Measurements from ENCODE around the gene TNS4. TPM values are rescaled to one million over a fixed set of nuclear protein-coding genes. Genes with fewer than 3 reads are reported as not detected.

The TNS4 gene
- polyA plus RNA-seq, 3 donors: 0.06 to 0.17 TPM; not detected in 1

DNA sequence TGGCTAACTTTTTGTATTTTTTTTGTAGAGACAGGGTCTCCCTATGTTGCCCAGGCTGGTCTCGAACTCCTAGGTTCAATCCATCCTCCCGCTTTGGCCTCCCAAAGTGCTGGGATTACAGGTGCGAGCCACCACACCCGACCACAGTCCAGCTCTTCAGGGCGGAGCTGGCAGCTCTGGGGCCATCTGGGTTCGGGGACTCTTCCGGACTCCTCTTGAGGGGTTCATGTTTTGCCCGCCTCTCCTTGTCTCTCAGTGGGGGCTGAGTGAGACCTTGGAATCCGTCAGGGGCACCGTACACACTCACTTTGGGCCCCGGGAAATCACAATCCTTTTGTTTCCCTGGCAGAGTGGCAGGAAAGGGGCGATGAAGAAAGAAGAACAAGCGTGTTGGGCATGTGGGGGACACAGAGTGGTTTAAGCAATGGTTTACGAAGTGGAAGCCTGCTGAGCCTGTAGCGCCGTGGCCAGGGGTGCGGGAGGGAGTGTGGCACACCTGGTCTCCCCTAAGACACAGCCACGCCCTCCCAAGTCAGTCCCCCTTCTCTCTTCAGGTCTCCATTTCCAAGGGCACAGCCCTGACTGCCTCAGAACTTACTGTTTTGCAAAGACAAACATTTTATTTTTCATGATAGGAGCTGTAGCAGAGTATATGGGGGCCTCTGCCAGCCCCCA lies 26.1 kb downstream of the TNS4 start:
- DNase-seq (ENCODE audit: low read depth in 3 of 3, low spot score in 2 of 3): no peak

DNA sequence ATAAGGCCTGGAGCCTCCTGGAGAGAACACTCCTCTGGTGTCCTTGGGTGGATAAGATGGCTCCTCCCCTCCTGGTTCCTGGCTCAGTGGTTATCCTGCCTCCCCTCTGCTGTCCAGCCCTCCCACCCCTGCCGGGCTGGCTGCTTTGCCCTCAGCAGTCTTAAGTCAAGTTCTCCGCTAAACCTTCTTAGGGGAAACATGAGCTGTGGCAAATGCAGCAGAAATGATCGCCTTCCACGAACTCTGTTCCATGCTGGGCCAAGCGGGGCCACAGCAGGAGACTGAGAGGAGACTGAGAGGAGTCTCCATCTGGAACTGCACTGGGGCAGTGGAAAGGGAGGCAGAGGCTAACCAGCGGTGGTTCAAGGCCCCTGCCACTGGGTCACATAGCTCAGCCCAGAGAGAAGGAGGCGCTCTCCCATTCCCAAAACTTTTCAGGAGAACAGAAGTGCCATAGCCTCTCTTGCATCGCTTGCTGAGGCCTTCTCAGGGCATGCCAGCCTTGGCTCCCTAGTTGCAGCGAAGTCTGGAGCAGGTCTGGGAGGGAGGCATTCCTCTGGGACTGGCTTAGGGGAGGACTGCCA lies 26.9 kb downstream of the TNS4 start:
- DNase-seq (ENCODE audit: low read depth in 3 of 3, low spot score in 2 of 3): no peak

DNA sequence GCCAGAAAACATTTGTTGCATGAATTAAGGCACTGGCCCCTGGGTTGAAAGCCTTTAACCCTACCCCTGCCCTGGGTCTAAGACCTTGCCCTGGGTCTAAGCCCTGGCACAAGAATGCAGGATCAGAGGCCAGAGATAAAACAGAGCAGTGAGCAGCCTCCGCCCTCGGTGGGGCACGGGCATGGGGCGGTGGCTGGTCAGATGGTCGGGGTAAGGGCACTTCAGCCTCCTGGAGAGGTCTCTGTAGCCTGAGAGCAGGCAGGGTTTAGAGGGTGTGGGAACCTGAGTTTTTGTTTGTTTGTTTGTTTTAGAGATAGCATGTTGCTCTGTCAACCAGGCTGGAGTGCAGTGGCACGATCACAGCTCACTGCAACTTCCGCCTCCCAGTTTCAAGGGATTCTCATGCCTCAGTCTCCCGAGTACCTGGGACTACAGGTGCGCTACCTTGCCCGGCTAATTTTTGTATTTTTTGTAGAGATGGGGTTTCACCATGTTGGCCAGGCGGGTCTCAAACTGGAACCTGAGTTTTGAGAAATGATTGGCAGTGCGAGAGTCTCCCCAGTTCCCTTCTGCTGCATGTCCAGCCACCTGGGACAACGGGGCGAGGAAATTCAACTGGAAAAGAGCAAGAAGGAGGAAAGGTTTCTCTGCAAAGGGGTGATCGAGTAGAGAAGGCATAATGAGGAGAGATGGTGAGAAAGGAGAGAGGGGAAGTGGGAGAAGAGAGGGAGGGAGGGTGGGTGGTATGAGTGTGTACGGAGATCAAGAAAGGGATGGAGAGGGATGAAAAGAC lies 27.7 kb downstream of the TNS4 start:
- DNase-seq (ENCODE audit: low read depth in 3 of 3, low spot score in 2 of 3): no peak

DNA sequence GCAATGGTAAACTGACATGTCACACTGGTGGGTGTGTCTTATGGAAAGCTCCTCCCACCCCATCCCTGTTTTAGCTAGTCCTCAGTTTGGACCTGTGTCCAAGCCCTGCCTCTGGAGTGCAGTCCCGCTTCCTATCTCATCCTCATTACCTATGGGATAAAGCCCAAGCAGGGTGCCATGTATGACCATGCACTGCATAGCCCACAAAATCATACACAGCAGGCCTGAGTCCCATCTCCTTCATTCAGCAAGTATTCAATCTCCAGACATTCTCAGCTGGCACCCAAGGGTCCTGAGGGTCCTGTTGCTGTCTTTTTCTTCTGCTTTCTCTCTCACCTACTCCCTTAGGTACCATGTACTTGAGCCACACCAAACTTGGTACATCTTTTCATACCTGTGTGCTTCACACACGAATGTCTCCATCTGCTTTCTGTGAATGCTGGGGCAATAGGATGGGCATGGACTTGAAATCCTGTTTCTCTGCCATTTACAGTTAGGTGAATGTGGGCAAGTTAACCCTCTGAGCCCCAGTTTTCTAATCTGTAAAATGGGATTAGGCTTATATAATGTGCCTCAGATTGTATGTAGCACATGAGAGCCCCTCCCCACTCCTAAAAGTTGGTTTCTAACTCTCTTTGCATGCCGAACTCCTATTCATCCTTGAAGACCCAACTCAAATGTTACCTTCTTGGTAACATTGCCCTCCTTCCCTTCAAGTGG lies 28.5 kb downstream of the TNS4 start:
- no peak for DNase-seq (ENCODE audit: low read depth in 3 of 3, low spot score in 2 of 3)

DNA sequence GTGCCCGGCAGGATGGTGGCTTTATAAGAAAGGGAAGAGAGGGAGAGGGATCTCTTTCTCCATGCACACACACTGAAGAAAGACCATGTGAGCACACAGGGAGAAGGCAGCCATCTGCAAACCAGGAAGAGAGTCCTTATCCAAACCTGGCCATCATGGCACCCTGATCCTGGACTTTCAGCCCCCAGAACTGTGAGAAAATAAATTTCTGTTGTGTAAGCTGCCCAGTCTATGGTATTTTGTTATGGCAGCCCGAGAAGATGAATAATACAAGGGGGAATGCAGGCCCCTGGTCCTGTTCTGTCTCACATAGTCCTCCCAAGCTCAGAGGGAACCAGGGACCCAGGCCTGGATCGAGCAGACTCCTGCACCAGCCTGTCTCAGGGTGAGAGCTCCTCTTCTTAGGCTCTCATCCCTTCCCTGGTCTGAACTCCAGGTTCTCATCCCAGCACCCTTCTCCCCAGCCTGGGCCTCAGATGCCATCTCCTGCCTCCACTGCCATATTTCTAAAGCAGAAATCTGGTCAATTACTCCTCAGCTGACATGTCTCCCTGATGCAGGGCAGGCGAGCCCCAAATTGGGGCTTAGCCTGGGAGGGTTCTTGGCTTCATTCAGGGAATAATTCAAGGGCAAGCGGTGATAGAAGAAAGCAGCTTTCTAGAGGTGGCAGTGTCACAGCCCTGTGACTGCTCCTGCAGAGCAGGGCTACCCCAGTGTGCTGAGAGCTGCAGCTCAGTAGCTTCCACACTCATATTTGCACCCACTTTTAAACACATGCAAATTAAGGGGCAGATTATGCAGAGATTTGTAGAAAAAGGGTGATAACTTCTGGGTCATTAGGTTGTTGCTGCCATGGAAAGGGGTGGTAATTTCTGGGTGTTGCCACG lies 29.3 kb downstream of the TNS4 start:
- DNase-seq (ENCODE audit: low read depth in 3 of 3, low spot score in 2 of 3): no peak

DNA sequence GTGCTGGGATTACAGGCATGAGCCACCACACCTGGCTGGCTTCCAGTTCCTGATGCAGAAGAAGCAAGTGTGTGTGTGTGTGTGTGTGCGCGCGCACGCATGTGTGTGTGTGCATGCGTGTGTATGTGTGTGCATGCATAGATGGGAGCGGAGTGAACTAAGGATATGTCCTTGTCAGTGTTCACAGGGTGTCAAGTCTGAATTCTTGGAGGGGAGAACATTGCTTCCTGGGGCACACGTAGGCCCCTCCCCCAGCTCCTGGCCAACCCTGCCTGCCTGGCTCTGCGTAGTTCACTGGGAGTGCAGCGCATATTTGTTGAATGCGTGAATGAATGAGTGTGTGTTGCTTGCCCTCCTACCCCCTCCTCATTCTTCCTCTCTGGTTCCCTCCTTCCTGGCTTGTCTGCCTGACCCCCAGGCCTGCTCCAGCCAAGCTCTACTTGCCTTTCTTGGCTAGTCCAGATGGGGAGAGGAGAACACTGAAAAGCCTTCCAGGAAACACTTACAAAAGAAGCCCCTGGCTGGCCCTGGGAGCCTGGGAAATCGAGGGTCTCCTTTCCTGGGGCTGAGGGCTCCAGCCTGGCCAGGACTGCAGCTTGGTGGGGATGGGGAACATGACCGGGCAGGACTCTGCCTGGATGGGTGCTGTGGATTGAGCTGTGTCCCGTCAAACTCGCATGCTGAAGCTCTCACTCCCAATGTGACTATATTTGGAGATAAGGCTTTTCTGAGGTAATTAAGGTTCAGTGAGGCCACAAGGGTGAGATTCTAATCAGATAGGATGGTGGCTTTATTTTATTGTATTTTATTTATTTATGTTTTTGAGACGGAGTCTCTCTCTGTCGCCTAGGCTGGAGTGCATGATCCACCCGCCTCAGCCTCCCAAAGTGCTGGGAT lies 30.2 kb downstream of the TNS4 start:
- no peak for DNase-seq (ENCODE audit: low read depth in 3 of 3, low spot score in 2 of 3)

DNA sequence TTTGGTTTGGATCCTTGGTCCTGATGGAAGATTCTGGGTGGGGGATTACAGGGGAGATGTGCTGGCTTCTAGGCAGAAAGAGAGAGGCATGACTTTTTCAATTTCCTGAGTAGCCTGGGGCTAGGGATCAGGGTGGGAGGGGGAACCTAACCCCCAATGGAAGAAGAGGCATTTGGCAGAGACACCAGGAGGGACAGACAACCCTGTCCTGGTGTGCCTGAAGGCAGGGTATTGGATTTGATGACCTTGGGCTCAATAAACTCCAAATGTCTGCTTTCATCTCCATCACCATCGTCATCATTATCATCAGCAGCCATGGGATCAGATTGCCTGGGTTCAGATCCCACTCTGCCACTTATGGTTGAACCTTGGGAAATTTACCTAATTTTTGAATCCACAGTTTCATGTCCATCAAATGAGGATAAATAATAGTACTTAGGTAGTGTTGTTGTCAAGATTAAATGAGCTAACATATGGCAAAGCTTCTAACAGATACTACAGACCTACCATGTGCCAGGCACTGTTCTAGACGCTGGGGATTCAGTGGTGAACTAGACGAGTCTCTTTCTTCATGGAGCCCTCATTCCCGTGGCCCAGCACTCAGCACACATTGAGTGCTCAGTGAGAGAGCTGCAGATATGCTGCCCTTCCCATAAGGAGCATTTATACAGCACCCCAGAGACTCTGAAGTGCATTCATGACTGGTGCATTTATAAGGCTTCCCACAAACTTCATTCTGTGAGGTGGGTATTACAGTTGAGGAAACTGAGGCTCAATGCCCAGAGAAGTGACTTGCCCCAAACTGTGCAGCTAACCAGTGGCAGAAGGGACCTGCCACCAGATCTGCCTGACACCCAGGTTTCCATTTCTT lies 31.4 kb downstream of the TNS4 start:
- no peak for DNase-seq (ENCODE audit: low read depth in 3 of 3, low spot score in 2 of 3)

DNA sequence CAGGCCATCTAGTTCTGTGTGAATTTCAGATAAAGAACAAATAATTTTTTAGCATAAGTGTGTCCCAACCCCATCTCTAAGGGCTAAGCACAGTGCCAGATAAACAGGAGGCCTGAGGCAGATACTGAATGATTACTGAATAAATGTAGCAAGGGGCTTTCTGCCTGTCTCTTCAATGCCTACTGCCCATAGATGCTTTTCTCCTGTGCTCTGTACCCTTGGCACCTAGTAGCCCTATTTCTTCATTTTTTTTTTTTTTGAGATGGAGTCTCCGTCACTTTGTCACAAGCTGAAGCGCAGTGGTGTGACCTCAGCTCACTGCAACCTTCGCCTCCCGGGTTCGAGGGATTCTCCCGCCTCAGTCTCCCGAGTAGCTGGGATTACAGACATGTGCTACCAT lies 32.9 kb downstream of the TNS4 start:
- no peak for DNase-seq (ENCODE audit: low read depth in 3 of 3, low spot score in 2 of 3)

DNA sequence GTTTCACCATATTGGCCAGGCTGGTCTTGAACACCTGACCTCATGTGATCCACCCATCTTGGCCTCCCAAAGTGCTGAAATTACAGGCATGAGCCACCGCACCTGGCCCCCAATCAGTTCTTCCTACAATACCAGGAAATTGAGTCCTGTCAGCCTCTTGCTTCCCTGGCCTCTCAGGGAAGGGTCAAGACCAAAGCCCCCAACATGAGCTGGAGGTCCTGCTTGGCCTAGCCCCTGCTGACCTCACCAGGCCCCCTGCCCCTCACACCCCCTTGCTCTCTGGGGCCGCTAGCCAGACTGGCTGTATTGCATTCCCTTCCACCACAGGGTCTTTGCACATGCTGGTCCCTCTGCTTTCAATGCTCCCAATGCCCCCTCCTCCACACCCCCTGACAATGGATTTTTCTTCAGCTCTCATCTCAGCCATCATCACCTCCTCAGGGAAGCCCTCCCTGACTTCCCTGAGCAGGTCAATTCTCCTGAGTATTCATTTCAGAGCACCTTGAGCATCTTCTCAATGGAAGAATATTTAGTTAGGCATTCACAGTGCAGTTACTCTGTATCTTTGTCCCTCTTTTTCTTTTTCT lies 34.0 kb downstream of the TNS4 start:
- DNase-seq (ENCODE audit: low read depth in 3 of 3, low spot score in 2 of 3): no peak

DNA sequence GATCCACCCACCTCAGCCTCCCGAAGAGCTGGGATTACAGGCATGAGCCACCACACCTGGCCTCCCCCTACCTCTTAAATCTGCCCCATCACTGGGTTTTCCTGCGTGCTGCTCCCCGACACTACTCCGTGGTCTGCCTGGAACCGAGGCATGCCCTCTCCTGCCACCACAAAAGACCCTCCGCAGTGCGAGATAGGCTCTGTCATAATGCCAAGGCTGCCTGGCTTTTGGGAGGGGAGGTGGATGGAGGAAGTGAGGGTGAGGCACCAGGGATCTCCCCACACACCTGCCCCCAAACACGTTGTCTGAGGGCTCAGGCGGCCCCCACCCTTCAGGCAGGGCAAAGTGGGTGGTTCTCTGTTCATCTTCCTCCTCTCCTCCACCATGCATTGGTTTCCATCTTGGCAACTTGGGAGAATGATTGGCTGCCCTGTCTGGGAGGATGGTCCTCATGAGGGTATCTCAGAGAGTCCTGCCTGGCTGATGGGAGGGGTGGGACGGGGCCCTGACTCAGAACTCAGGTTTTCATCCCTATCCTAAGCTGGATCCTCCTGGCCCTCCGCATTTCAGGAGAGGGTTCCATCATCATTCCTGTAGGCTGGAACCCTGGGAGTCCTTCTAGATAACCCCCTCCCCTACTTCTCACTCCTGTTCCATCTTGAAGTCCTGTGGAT lies 35.0 kb downstream of the TNS4 start:
- no peak for DNase-seq (ENCODE audit: low read depth in 3 of 3, low spot score in 2 of 3)

DNA sequence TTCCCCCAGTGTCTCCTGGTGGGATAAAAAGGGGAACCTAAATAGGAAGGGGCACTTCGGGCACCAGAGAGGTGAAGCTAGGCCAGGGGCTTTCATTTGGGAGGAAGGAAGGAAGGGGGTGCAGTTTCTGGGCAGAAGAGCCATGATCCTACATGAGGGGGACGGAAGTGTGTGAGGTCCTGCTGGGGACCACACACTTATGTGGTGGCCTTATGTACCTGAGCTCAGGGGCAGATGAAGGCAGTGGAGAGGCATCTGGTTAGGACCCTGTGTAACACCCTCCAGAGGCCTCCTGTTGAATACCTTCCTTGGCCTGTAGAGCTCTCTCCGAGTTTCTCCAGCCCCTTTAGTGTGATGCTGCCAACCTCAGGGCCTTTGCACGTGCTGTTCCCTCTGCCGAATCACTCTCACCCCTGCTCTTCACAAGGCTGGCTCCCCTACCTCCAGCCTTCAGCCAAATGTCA lies 37.0 kb downstream of the TNS4 start:
- DNase-seq (ENCODE audit: low read depth in 3 of 3, low spot score in 2 of 3): no peak

DNA sequence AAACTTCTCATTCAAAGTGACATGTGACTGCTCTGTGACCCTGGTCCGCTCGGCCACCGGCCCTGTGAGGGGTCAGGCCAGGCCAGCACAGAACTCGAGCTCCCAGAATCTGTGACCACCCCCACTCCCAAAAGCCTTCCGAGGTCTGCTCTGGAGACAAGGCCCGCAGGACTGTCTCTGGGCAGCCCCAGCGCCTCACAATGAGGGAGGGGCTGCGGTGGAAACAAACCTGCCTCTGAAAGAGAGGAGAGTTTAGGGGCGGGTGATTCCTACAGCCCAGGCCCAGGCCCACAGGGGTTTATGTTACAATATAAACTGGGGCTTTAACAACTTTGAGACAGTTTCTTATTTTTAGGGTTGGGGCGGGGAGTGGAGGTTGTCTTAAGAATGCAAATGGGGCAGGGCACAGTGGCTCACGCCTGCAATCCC lies 38.3 kb downstream of the TNS4 start:
- no peak for DNase-seq (ENCODE audit: low read depth in 3 of 3, low spot score in 2 of 3)

DNA sequence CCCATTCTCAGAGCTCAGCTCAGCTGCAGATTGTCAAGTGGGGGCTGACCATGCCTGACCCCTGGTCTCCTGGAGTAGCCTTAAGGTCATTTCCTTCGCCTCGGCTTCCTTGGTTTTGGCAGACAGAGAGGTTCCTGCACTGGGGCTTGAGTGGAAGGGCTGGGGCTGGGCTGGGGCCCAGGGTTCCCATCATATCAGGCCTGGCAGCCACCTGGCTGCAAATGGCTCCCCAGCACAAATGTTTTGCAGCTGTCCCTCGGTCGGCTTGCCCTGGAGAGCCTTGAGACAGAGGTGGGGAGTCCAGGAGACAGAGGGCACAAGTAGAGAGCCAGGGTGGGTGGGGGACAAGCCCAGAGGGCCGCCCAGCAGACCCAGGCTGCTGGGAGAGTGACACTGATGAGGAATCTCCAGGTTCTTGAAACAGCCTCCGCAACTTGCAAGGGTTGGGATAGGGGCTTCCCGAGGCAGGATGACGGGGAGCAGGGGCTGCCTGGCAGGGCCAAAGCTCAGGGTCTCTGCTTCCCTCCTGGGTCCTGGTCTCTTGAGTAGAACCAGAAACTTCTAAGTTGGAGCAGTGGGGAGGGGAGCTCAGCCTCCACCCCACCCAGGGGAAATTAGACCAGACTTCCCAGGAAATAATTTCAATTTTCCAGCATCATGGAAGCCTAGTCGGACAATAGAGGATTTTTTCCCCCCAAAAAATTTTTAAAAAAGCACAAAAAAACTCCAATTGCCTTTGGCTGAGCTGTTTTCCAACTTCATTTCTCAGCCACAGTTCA lies 38.9 kb downstream of the TNS4 start:
- DNase-seq (ENCODE audit: low read depth in 3 of 3, low spot score in 2 of 3): no peak

DNA sequence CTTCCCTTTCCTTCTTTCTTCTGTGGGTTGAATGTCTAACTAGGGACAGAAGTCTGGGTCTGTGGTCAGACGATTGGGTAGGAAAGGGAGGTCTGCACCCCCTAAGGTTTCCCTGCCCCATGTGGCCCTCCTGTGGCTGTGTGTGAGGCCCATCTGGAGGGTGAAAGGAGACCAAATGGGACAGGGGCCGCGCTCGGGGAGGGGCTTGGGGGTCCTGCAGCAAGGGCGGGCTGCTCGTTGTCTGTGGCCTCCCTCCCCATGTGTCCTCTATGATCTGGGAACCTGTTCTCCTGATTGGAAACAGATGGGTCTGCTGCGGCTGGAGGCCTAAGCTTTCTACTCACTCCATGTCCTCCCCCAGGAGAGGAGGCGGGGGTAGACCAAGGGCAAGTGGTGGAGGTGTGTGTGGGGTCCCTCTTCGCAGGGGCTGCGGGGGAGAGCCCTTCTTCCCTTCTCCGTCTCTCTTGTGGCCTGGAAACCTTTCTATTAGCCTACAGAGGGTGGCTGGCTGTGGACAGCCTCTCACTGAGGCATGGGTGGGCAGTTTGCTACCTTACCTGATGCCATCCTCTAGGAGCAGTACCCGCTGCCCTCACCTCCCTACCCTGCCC lies 39.6 kb downstream of the TNS4 start:
- DNase-seq (ENCODE audit: low read depth in 3 of 3, low spot score in 2 of 3): no peak

DNA sequence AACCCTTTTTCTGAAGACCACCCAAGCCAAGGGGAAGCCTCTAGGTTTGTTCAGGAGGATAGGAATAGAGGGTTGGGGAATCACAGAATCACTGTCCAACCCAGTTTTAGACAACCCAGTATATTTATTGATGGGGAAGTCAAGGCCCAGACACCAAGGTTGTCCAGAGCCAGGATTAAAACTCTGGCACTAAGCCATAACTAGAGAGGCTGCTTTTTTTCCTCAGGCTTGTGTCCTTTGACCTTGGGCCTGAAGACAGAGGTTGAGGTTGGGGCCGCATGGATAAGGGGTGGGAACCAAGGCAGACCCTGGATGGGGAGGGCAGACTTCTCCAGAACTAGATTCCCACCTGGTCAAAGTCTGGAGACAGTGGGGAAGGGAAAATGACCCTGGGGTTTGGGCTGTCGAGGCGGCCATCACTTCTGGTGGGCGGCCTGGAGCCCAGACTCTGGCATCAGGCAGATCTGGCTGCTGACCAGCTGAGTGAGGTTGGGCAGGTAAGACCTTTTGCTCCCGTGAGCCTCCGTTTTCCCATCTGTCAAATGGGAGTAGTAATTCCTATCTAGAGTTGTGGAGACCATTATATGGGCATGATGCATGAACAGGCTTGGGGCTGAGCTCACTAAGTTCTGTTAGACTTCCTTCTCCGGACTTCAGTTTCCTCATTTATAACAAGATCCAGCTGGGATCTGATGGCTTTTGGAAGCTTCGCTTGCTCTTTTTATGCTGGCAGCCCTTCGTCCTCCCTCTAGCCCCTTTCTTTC lies 40.3 kb downstream of the TNS4 start:
- no peak for DNase-seq (ENCODE audit: low read depth in 3 of 3, low spot score in 2 of 3)

All from right renal cortex interstitium (tissue), 3 donors.